Measurements from ENCODE around the gene FAM221A.

DNA sequence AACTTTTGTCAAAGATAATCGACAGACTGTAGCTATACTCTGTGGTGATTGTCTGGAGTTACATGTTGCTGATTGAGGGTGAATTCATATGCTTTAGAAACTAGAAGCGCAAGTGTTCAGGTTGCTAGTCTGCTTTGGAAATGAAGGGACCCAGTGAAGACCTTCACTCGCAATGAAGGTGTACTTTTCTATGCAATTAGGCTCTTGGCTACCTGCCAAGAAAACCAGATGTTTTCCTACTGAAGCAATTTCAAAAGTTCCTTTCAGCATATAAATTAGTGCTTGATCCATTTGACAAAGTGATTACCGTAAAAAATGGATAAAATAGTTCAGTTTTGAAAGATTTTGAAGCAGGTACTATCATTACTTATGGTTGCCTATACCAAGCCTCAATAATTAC is 20.0 kb downstream of the FAM221A start:
- TF ChIP-seq, protein P1, sequence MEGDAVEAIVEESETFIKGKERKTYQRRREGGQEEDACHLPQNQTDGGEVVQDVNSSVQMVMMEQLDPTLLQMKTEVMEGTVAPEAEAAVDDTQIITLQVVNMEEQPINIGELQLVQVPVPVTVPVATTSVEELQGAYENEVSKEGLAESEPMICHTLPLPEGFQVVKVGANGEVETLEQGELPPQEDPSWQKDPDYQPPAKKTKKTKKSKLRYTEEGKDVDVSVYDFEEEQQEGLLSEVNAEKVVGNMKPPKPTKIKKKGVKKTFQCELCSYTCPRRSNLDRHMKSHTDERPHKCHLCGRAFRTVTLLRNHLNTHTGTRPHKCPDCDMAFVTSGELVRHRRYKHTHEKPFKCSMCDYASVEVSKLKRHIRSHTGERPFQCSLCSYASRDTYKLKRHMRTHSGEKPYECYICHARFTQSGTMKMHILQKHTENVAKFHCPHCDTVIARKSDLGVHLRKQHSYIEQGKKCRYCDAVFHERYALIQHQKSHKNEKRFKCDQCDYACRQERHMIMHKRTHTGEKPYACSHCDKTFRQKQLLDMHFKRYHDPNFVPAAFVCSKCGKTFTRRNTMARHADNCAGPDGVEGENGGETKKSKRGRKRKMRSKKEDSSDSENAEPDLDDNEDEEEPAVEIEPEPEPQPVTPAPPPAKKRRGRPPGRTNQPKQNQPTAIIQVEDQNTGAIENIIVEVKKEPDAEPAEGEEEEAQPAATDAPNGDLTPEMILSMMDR (IDR thresholded peaks at IDR 0.05; ENCODE audit: borderline replicate concordance, extremely low read depth, low read length, poor library complexity, severe bottlenecking): no peak
- TF ChIP-seq EZH2 (IDR thresholded peaks at IDR 0.05; ENCODE audit: borderline replicate concordance, low read depth, low read length, severe bottlenecking): no peak

All from DND-41 (cell line).